ENCODE results near the gene FCRL5.
A peak's percentile ranks its signal among the peaks of the same experiment; 100 is the strongest.

The FCRL5 gene

DNA sequence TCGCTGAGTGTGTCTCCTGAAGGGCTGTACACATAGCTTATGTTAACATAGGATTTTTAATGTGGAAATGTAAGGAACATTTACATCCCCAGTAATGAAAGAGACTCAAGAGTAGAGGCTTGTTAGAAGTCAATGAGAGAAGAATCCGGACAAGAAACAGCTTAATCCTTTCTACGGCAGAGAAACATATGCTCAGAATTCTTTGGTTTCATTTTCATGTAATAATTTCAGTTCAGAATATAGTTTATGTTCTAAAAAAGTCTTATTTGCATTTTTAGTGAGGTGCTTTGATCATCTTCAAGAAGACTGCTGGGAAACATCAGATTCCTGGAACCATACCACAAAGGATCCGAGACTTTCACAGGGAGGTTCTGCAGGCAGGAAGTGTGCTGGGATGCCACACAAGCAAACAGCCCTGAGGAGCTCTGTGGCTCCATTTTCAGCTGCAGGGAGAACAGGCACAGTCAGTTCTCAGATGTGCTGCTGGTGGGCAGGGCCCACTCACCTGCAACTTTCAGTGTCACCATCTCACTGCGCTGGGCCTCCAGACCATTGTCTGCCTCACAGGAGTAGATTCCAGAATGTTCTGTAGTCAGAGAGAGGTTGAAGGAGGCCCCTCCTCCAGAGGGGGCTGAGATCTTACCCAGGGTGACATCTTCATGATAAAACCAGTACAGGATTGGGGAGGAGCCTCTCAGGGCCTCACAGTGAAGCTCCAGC, 28.4 kb downstream of the FCRL5 start:
- no peak for DNase-seq

DNA sequence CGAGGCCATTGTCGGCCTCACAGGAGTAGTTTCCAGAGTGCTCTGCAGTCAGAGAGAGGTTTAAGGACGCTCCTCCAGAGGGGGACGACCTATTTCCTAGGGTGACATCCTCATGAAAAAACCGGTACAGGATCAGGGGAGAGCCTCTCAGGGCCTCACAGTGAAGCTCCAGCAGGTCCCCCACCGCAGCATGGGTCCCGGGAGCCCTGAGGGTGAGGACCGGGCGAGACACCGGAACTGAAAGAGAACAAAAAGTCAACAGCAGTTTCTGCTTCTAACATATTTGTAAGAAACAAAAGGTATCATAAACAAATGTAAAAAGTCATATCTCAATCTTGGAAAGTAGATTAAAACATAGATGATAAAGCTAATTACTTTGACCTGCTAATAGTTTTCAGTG, 31.3 kb downstream of the FCRL5 start:
- DNase-seq, result no peak

GRCh38 chr1:157520386-157520935, 31.9 kb downstream of the FCRL5 start:
- no peak for DNase-seq

GRCh38 chr1:157519451-157519850, 32.9 kb downstream of the FCRL5 start:
- no peak for DNase-seq

- DNase-seq, result peak; percentile 51 to 64 (median 64)
Measured at GRCh38 chr1:157517016-157517415, 35.3 kb downstream of the FCRL5 start.

DNA sequence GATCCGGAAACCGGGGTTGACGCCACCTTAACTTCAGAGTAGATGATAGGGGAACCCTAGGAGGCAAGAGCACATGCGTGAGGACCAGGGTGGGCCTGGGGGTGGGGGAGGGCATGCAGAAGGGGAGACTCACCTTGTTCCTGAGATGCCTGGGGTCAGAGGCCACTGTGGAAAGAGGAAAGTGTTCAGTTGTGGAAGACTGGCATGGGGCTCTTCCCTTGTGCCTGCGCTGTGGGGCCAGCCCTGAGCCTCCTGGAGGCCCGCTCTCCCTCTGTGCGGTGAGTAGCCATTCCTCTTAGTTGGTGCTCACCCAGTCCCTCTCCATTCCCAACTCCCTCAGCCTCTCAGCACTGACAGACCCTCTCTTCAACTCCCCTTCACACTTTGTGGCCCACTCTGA, 36.6 kb downstream of the FCRL5 start:
- DNase-seq, result no peak

GRCh38 chr1:157515141-157515540, 37.2 kb downstream of the FCRL5 start:
- no peak for DNase-seq

DNA sequence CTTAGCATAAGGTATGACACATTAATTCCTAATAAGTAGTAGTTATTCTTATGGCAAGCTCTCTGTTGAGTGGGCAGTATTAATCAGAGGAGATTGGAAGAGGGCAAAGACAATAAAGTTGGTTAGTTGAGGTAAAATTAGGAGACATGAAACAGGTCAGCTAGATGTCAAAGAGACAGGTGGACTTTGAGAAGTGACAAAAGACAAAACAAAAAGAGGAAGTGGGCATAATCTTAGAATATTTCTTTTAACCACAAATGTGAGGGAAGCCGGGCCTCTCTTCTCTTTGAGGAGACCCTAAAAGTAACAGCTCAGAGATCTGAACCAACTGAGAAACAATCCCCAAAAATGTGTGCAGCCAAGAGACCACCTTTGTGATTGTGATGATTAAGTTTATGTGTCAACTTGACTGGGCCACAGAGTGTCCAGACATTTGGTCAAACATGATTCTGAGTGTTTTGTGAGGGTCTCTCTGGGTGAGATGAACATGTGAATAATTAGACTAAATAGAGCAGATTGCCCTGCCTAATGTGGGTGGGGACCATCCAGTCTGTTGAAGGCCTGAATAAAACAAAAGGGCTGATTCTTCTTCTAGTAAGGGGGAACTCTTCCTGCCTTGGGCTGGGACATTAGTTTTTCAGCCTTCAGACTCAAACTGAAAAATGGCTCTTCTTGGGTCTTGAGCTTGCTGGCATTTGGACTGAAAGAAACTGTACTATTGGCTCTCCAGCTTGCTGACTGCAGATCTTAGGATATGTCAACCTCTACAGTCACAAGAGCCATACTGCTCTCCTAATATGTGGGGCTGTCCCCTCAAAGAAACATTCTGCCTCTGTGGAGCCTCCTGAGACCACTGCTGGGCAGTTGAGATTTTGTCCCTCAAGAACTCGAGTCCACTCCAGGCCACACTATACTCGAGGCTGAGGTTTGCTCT, 40.0 kb downstream of the FCRL5 start:
- DNase-seq, result peak in 1 of 4 experiments; percentile 17

- DNase-seq, result no peak
Measured at GRCh38 chr1:157509546-157510232, 42.6 kb downstream of the FCRL5 start.

GRCh38 chr1:157505481-157506272, 46.6 kb downstream of the FCRL5 start:
- peak; percentile 58 to 74 (median 66) for DNase-seq

DNA sequence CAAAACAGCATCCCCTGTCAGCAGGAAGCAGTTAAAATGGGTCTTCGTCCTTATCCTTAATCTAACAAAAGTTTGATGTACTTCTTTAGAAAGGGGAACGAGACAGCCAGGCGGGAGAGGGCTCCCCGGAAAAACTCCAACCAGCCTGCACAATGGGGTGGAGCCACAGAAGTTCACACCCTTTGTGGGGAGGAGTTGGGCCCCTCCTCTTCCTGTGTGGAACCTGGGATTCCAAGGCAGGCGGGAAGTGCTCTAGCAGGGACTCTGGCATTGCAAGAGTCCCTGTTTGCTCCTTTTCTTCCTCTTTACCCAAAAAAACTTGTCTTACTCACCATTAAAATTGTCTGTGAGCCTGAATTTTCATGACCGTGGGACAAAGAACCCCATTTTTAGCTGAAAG, 47.7 kb downstream of the FCRL5 start:
- peak; percentile 15 to 51 (median 38) for DNase-seq

DNA sequence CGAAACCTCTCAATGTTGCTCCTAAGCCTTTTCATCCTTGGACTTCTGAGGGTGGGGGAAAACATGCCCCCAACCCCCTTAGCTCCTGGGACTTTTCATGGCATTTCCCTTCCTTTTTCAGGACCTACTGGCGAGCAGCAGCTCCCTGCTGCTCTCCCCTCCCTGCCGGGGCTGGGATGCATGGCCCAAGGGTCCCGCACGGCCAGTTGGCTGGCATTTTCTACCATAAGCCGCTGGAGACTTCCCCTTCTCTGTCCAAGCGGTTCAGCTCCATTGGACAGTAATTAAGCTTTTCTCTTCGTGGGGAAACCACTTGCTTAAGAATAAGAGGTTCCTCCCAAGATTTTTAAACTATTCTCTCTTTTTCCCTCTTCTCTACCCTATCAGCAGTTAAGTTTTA, 52.8 kb downstream of the FCRL5 start:
- no peak for DNase-seq

- DNase-seq, result peak in 3 of 4 experiments; percentile 18 to 23 (median 18)
Measured at GRCh38 chr1:157498736-157499090, 53.6 kb downstream of the FCRL5 start.

DNA sequence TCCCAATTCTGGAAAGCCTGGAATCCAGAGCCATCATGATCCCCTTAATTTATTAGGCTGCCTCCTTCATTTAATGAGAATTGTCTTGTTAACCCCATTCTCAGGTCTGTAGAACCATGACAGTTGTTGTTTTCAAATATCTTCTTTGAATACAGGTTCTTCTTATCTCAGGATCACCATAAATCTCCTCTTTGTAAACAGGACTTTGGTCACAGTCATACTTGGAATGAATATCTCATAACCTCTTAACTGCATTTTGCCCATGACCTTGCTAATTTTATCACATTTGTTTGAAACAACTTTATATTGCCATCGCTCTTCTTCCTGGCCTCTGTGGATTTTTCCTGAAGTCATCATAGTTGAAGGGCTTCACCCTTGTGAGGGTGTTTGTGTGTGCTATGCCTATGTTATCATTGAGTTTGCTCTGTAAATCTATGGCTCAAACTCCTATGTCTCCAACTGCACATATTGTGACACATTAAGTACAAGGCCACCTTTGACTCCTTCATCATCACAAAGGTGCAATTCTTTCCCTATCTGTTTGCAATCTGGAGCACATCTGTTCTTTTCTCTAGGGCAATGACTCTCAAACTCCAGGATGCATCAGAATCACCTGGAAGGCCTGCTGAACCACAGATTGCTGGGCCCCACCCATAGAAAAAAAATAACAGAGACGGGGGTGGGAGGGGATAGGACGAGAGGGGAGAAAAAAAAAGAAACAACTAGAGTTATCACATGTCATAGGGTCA, 54.2 kb downstream of the FCRL5 start:
- no peak for DNase-seq

- no peak for DNase-seq
Measured at GRCh38 chr1:157497284-157497683, 55.0 kb downstream of the FCRL5 start.

- DNase-seq, result peak; percentile 56 to 72 (median 62)
Measured at GRCh38 chr1:157496121-157496526, 56.2 kb downstream of the FCRL5 start.

- DNase-seq, result no peak
Measured at GRCh38 chr1:157495285-157495684, 57.0 kb downstream of the FCRL5 start.

GRCh38 chr1:157494093-157494492, 58.2 kb downstream of the FCRL5 start:
- no peak for DNase-seq

- peak; percentile 74 to 90 (median 86) for DNase-seq
Measured at GRCh38 chr1:157490467-157491165, 61.7 kb downstream of the FCRL5 start.

DNA sequence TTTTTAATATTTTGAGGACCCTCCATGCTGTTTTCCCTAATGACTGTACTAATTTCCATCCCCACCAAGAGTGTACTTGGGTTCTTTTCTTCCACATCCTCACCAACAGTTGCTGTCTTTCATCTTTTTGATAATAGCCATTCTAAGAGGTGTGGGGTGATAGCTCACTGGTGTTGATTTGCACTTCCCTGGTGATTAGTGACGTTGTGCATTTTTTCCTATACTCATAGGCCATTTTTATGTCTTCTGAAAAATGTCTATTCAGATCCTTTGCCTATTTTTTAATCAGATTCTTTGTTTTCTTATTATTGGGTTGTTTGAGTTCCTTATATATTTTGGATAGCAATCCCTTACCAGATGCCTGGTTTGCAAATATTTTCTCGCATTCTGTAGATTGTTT, 64.2 kb downstream of the FCRL5 start:
- no peak for DNase-seq

DNA sequence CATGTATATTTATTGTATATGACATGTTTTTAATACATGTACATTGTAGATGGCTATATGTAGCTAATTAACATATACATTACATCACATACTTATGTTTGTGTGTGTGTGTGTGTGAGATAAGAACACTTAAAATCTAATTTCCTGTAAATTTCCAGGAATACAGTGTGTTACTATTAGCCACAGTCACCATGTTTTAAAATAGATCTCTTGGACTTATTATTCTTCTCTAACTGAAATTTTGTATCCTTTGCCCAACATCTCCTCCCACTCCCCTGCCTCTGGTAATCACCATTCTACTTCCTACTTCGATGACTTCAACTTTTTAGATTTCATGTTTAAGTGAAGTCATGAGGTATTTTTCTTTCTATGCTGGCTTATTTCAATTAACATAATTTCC, 64.8 kb downstream of the FCRL5 start:
- peak; percentile 40 to 78 (median 69) for DNase-seq

All from suppressor macrophage (primary cell).